ENCODE data around the gene TAF3.

- TF ChIP-seq POLR2A (IDR thresholded peaks at IDR 0.05; ENCODE audit: low read depth, low read length) (no peak), POLR2AphosphoS5 (IDR thresholded peaks at IDR 0.05; ENCODE audit: low read depth, low read length) (no peak), TAF1 (IDR thresholded peaks at IDR 0.05; ENCODE audit: low read depth, low read length) (no peak), PAX5 (IDR thresholded peaks at IDR 0.05; ENCODE audit: insufficient read depth, low read length, severe bottlenecking) (no peak), POU2F2 (IDR thresholded peaks at IDR 0.05; ENCODE audit: low read depth, low read length) (no peak), SPI1 (IDR thresholded peaks at IDR 0.05; ENCODE audit: low read depth, low read length) (no peak)
Observed at GRCh38 chr10:8054244-8054493, 235.9 kb downstream of the TAF3 start.
